Measurements from ENCODE around the gene ADARB2.

ADARB2 gene

GRCh38 chr10:1739751-1740150 lies 2.4 kb upstream of the ADARB2 start:
- TF ChIP-seq RAD21 (IDR thresholded peaks at IDR 0.05; ENCODE audit: low read depth) (no peak), NFIC (IDR thresholded peaks at IDR 0.05) (no peak), CEBPB (IDR thresholded peaks at IDR 0.05) (no peak), TCF12 (IDR thresholded peaks at IDR 0.05; ENCODE audit: low read depth) (no peak), EGR1 (IDR thresholded peaks at IDR 0.05) (no peak), TAF1 (IDR thresholded peaks at IDR 0.05; ENCODE audit: low read depth) (no peak), CREB1 (IDR thresholded peaks at IDR 0.05; ENCODE audit: low read depth) (no peak), ZBTB7A (IDR thresholded peaks at IDR 0.05; ENCODE audit: low read depth) (no peak), YY1 (IDR thresholded peaks at IDR 0.05; ENCODE audit: low read depth) (no peak), TEAD4 (IDR thresholded peaks at IDR 0.05) (no peak), FOXM1 (IDR thresholded peaks at IDR 0.05; ENCODE audit: borderline replicate concordance, low read depth) (no peak), EP300 (IDR thresholded peaks at IDR 0.05; ENCODE audit: borderline replicate concordance) (no peak)
- TF ChIP-seq, protein P1, sequence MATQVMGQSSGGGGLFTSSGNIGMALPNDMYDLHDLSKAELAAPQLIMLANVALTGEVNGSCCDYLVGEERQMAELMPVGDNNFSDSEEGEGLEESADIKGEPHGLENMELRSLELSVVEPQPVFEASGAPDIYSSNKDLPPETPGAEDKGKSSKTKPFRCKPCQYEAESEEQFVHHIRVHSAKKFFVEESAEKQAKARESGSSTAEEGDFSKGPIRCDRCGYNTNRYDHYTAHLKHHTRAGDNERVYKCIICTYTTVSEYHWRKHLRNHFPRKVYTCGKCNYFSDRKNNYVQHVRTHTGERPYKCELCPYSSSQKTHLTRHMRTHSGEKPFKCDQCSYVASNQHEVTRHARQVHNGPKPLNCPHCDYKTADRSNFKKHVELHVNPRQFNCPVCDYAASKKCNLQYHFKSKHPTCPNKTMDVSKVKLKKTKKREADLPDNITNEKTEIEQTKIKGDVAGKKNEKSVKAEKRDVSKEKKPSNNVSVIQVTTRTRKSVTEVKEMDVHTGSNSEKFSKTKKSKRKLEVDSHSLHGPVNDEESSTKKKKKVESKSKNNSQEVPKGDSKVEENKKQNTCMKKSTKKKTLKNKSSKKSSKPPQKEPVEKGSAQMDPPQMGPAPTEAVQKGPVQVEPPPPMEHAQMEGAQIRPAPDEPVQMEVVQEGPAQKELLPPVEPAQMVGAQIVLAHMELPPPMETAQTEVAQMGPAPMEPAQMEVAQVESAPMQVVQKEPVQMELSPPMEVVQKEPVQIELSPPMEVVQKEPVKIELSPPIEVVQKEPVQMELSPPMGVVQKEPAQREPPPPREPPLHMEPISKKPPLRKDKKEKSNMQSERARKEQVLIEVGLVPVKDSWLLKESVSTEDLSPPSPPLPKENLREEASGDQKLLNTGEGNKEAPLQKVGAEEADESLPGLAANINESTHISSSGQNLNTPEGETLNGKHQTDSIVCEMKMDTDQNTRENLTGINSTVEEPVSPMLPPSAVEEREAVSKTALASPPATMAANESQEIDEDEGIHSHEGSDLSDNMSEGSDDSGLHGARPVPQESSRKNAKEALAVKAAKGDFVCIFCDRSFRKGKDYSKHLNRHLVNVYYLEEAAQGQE (IDR thresholded peaks at IDR 0.05; ENCODE audit: low read depth) = no peak
- TF ChIP-seq, protein P2, sequence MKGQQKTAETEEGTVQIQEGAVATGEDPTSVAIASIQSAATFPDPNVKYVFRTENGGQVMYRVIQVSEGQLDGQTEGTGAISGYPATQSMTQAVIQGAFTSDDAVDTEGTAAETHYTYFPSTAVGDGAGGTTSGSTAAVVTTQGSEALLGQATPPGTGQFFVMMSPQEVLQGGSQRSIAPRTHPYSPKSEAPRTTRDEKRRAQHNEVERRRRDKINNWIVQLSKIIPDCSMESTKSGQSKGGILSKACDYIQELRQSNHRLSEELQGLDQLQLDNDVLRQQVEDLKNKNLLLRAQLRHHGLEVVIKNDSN (IDR thresholded peaks at IDR 0.05) = no peak
- TF ChIP-seq, protein P3, sequence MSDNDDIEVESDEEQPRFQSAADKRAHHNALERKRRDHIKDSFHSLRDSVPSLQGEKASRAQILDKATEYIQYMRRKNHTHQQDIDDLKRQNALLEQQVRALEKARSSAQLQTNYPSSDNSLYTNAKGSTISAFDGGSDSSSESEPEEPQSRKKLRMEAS (IDR thresholded peaks at IDR 0.05) = no peak

DNA sequence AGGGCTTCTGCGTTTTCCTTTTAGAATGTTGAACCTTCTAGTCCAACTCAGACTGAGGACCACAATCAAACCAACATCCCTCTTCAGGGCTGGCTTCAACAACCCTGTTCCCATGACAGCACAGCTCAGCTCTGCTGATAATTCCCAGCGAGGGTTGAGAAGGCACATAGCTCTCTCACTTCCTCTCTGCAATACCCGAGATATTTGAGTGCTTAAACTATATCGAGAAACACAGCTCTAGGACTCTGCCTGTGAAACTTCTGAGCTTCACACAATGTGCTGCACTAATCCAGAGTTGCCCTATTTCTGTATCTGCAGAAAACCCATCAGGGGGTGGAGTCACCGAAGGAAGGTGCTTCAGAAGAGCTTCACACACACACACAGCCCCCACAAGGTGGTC lies 1.6 kb upstream of the ADARB2 start:
- TF ChIP-seq EGR1 (IDR thresholded peaks at IDR 0.05) = no peak

DNA sequence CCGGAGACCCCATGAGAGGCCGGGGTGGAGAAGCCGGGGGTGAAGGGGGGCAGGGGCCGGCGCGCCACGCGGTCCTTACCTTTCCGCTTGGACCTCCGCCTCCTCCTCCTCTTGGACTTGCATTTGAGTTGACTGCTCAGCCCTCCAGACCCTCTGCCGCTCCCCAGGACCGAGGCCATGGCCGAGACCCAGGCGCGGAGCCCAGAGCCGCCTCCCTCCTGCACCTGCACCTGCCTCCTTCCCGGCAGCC lies 428 bp downstream of the ADARB2 start:
- TF ChIP-seq, protein P2 (IDR thresholded peaks at IDR 0.05) = no peak
- TF ChIP-seq RAD21 (IDR thresholded peaks at IDR 0.05; ENCODE audit: low read depth) (no peak), EGR1 (IDR thresholded peaks at IDR 0.05) (no peak)

DNA sequence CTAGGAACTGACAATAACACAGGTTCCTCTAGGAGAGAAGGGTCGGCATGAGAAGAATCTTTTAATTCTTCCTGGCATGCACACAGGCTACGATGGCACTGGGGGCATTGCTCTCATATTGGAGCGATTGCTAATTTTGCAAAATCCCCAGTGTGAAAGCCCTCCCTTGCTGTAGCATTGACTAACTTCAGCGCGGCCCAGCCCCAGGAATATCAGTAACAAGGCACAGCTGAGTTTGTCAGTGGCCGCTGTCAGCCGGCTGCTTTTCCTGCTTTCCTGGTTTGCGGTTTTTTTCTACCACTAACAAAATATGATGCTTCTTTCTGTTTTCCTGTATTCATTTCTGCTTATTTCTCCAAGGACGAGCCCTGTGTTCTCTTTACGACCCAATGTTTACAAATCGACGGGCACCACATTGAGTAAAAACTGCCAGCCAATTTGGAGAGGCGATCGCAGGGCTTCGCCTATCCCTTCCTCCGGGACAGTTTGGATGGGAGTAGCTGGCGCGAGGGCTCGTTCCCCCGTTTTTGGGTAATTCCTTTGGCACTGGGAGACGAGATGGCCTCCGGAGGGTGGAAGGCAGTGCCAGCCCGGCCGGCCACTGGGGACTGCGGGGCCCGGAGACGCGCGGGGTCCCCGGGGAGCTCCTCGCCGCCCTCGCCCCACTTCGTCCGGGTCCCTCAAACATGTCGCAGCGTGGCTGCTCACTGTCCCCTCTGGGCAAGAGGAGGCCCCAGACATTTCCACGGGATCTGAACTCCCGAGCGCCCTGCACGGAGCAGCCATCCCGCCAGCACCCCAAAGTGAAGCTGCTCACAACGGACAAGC lies 967 bp downstream of the ADARB2 start:
- TF ChIP-seq, protein P1 (IDR thresholded peaks at IDR 0.05; ENCODE audit: low read depth) = no peak

- TF ChIP-seq ZBTB7A (IDR thresholded peaks at IDR 0.05; ENCODE audit: low read depth) = no peak
- TF ChIP-seq, protein P3 (IDR thresholded peaks at IDR 0.05) = no peak
- TF ChIP-seq, protein P2 (IDR thresholded peaks at IDR 0.05) = no peak
- TF ChIP-seq FOXM1 (IDR thresholded peaks at IDR 0.05; ENCODE audit: borderline replicate concordance, low read depth) = no peak
- TF ChIP-seq CREB1 (IDR thresholded peaks at IDR 0.05; ENCODE audit: low read depth) = no peak
- TF ChIP-seq, protein P1 (IDR thresholded peaks at IDR 0.05; ENCODE audit: low read depth) = no peak
- no peak for TF ChIP-seq TCF12 (IDR thresholded peaks at IDR 0.05; ENCODE audit: low read depth)
- TF ChIP-seq RAD21 (IDR thresholded peaks at IDR 0.05; ENCODE audit: low read depth) = no peak
- no peak for TF ChIP-seq TEAD4 (IDR thresholded peaks at IDR 0.05)
- TF ChIP-seq TAF1 (IDR thresholded peaks at IDR 0.05; ENCODE audit: low read depth) = no peak
- TF ChIP-seq EGR1 (IDR thresholded peaks at IDR 0.05) = no peak
- no peak for TF ChIP-seq EP300 (IDR thresholded peaks at IDR 0.05; ENCODE audit: borderline replicate concordance)
- TF ChIP-seq NFIC (IDR thresholded peaks at IDR 0.05) = no peak
- no peak for TF ChIP-seq CEBPB (IDR thresholded peaks at IDR 0.05)
- TF ChIP-seq YY1 (IDR thresholded peaks at IDR 0.05; ENCODE audit: low read depth) = no peak
Measured at GRCh38 chr10:1735562-1735961, 1.8 kb downstream of the ADARB2 start.

Measured in Ishikawa (cell line).